ENCODE measurements around the gene UBTD1.

UBTD1 gene

DNA sequence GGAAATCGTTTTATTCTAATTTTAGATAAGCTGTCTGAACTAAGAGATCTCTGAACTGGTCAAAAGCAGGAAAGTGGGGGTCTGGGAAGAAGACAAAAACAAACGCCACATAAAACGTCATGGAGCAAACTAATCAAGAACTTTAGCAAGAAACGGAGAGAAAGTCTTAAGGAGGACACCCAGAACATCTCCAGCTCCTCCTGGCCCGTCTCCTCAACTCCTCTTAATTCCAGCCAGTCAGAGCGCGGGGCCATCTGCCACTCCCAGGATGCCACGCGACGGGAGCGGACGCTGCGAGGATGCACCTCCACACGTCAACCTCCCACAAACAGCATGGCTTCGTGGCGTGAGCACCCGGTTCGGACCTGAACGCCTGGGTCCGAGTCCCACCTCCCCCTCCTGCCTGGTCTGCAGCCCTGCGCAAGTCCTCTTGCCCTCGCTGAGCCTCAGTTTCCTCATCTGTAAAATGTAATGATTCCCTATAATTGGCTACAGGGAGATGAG lies 1.1 kb upstream of the UBTD1 start:
- TF ChIP-seq CTCF (IDR thresholded peaks at IDR 0.05; ENCODE audit: low read depth, low read length), result no peak
- peak; percentile 39 for DNase-seq (ENCODE audit: extremely low read depth, low read depth)

DNA sequence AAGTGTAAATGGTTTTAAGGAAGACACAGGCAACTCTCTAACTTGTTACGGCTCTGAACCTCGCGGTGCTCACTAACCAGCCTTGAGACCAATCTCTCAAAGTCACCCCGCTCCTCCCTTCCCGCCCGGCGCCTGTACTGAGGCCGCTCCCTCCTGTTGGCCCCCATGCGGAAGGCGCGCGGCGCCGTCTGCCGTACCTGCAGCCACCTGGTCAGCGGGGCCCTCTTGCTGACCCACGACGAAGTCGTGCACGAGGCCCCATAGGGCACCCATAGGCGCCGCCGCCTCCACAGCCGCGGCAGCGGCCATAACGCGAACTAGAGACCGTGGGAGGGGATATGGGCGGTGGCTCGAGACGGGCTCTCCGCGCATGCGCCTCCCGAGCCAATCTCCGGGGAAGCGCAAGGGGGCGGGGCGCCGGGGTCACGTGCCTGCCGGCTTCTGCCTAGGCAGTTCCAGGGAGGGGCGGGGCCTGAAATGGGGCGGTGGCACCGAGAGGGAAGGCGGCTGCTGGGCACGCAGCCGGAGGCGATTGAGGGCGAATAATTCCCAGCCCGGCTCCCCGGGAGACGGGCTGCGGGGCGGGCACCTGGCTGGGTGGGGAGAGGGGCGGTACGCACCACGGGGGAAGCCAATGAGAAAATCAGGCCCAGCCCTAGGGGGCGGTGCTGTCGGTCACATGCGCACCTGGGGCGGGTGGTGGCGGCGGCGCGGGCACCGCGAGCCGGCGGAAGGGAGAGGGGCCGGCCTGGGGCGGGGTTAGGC lies 466 bp upstream of the UBTD1 start, which contains the start of gene MMS19:
Gene MMS19 (minus strand): TSS at position 347 of the 765 bp plus-strand sequence. CDS start 38 bp downstream, at position 309.
- DNase-seq (ENCODE audit: extremely low read depth, low read depth), result peak; percentile 98
- TF ChIP-seq CTCF (IDR thresholded peaks at IDR 0.05; ENCODE audit: low read depth, low read length), result no peak

DNA sequence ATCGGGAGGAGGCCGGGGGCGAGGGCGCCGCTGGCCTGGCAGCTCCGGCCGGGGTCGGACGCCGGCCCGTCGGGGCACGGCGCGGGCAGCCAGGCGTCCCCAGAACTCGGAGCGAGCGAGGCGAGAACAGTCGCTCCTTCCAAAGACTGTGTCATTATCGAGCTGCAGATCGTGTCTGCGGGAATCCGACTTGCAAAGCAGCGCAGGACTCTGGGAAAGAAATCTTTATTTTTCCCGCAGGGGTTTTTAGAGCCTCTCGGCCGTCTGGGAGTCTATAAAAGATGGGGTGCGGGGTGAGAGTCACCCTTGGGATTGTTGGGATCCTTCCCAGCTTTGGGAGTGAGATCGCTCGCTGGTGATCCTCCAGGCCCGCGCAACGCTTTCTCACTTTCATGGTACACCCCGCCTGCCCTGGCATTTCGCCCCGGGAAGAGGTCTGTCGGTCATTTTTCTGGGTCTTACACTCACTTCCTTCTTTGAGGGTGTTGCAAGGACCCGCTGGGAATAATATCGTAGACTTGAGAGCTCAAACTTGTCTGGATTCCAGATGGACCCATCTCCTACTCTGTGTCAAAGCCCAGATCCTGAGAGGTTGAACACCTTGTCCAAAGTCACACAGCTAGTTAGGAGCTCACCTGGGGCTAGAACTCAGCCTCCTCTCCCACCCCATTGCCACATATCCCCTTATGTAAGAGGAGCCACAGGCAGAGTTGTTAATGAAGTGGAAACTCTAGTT lies 1.0 kb downstream of the UBTD1 start:
- TF ChIP-seq CTCF (IDR thresholded peaks at IDR 0.05; ENCODE audit: low read depth, low read length), result no peak
- no peak for DNase-seq (ENCODE audit: extremely low read depth, low read depth)

- TF ChIP-seq CTCF (IDR thresholded peaks at IDR 0.05; ENCODE audit: low read depth, low read length), result no peak
- DNase-seq (ENCODE audit: extremely low read depth, low read depth), result no peak
These were observed 1.5 kb downstream of the UBTD1 start for GRCh38 chr10:97500297-97500575.

DNA sequence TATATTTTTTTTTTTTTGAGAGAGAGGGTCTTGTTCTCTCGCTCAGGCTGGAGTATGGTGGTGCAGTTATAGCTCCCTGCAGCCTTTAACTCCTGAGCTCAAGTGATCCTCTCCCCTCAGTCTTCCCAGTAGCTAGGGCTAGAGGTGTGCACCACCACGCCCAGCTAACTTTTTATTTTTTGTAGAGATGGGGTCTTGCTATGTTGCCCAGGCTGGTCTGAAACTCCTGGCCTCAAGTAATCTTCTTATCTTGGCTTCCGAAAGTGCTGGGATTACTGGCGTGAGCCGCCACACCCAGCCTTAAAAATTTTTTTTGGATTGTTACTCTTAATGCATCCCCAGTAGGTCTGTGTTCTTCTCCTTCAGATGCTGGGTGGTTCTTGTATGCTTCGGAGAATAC lies 4.2 kb downstream of the UBTD1 start:
- TF ChIP-seq CTCF (IDR thresholded peaks at IDR 0.05; ENCODE audit: low read depth, low read length), result no peak
- no peak for DNase-seq (ENCODE audit: extremely low read depth, low read depth)

DNA sequence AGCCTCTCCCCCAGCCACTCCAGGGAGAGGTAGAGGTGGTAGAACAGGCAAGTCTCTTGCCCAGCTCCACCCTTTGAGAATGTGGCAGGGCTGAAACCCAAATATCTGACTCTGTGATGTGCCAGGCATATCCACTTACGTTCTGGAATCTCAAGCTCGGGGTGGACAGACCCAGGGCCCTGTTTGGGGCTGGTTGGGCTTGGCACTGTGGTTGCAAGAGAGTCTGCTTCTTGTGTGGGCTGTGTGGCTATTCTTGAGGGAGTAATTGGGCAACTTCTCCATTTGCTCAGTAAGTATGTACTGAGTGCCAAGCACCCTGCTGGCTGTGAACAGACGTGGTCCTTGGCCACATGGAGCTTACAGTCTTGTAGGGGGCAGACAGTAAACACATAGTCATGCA lies 4.7 kb downstream of the UBTD1 start:
- no peak for DNase-seq (ENCODE audit: extremely low read depth, low read depth)
- TF ChIP-seq CTCF (IDR thresholded peaks at IDR 0.05; ENCODE audit: low read depth, low read length), result no peak

DNA sequence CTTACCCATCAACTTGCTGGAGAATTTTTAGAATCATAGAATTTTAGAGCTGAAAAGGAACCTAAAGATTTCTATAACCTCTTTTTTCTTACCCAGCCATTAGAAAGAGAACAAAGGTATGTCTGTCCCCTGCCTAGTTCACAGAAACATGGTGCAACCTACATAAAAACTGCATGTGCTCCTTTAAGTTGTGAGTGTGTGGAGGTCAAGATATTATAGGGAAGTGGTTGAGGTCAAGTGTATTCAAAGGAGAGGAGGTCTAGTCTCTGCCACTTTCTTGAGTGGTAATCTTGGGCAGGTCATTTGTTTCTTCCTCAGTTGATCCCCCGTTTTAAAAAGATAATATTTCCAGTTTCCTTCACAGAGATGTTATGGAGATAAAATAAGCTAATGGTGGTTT lies 6.4 kb downstream of the UBTD1 start:
- DNase-seq (ENCODE audit: extremely low read depth, low read depth), result no peak
- TF ChIP-seq CTCF (IDR thresholded peaks at IDR 0.05; ENCODE audit: low read depth, low read length), result no peak
